Esophagus squamous epithelium (tissue), 5 donors: ENCODE data around the gene SIK3. TPM values are rescaled to one million over a fixed set of nuclear protein-coding genes. Genes with fewer than 3 reads are reported as not detected.
"Not testable (repeated sequence)": the region's sequence is repeated elsewhere in the genome, so short reads cannot be mapped to it uniquely, and the experiment has no call there.

Source experiments
- DNase-seq: peaks from one replicate; lab custom pipeline; 2025; lab: John Stamatoyannopoulos, UW
- H3K27ac ChIP-seq, 4 donors: fragments of 200-600 bp; sonication (generic); one replicate each; pipeline ENCODE4 v1.5.1; 2016 to 2019; ENCODE audit warnings: mild to moderate bottlenecking in 1 of 4
- H3K27me3 ChIP-seq, 4 donors: fragments of 200-600 bp; sonication (generic); 1 replicate in 3 of 4; 2 replicates in 1 of 4; pipeline versions ENCODE4 v1.5.1 to v1.6.0; 2017 to 2021; ENCODE audit warnings: antibody characterized with exemption in 1 of 4
- H3K36me3 ChIP-seq, 3 donors: fragments of 200-600 bp; sonication (generic); one replicate each; pipeline ENCODE4 v1.5.1; 2016 to 2019
- H3K4me1 ChIP-seq, 3 donors: fragments of 200-600 bp; sonication (generic); one replicate each; pipeline ENCODE4 v1.5.1; 2017 to 2019
- H3K4me3 ChIP-seq, 4 donors: fragments of 200-600 bp; sonication (generic); 1 replicate in 3 of 4; 2 replicates in 1 of 4; pipeline ENCODE4 v1.5.1; 2016 to 2019; ENCODE audit warnings: mild to moderate bottlenecking in 2 of 4, moderate library complexity in 1 of 4
- H3K9me3 ChIP-seq, 3 donors: fragments of 200-600 bp; sonication (generic); one replicate each; pipeline ENCODE4 v1.5.1; 2016 to 2019
- POLR2A ChIP-seq, 4 donors: fragments of 450-650 bp; IDR thresholded peaks; one replicate each; pipeline ENCODE4 v1.6.1; 2017; ENCODE audit warnings: antibody characterized with exemption in 4 of 4, mild to moderate bottlenecking in 4 of 4, moderate library complexity in 3 of 4
- WGBS, 2 donors: methylation state at CpG; one replicate each; pipeline ENCODE4 v1.1.5; 2018; 5-methylcytosine and 5-hydroxymethylcytosine counted together
- intact Hi-C: fragments of 100-400 bp; cut with DNase I; formaldehyde crosslinking; loops from one replicate; pipeline ENCODE4 v1.15.0; 2022
- total RNA-seq, 4 donors: library from RNA; depleted of rRNA; stranded (reverse); fragments of >200 nt; gene quantifications; one replicate each; pipeline ENCODE4 v1.1.0, GENCODE V29; 2016
- TF ChIP-seq, protein P1 (sequence below), 6 experiments: fragments of 450-650 bp in 4 of 6; fragments of 200-600 bp in 2 of 6; sonication (generic) in 2 of 6; IDR thresholded peaks; one replicate each; pipeline ENCODE4 v1.5.1; 2016 to 2019; ENCODE audit warnings: antibody characterized with exemption in 6 of 6, mild to moderate bottlenecking in 4 of 6, moderate library complexity in 4 of 6
- donor health status: DM: yes; HTN: yes; CAD: no.

The SIK3 gene
- total RNA-seq, 4 donors from 2014 or later: 16.2 to 35.1 (median 20.3) TPM

DNA sequence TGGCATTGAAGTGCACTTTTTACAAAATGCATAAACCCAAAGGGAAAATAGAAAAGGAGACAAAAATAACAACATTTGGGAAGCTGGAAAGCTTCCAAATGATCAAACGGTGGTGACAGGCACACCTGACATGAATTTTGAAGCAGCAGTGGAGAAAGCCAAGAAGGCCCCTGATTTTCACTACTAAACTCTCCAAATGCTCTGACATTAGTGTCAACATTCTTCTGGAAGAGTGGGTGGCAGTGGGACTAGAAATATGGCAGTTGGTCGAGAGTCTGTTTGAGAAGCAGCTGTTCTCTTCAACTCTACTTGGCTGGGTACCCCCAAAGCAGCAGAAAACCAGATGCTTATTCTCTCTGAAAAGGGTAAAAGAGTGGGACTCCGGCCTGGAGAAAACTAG, 294.2 kb downstream of the SIK3 start:
- H3K4me3 ChIP-seq: no peak overlapping the region
- H3K36me3 ChIP-seq: no peaks in the 10 kb centered on the region
- WGBS, 2 donors: 59% methylated on average over 3 of the region's 3 CpGs
- TF ChIP-seq, protein P1, sequence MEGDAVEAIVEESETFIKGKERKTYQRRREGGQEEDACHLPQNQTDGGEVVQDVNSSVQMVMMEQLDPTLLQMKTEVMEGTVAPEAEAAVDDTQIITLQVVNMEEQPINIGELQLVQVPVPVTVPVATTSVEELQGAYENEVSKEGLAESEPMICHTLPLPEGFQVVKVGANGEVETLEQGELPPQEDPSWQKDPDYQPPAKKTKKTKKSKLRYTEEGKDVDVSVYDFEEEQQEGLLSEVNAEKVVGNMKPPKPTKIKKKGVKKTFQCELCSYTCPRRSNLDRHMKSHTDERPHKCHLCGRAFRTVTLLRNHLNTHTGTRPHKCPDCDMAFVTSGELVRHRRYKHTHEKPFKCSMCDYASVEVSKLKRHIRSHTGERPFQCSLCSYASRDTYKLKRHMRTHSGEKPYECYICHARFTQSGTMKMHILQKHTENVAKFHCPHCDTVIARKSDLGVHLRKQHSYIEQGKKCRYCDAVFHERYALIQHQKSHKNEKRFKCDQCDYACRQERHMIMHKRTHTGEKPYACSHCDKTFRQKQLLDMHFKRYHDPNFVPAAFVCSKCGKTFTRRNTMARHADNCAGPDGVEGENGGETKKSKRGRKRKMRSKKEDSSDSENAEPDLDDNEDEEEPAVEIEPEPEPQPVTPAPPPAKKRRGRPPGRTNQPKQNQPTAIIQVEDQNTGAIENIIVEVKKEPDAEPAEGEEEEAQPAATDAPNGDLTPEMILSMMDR (IDR thresholded peaks at IDR 0.05): no peak
- TF ChIP-seq POLR2A (IDR thresholded peaks at IDR 0.05): no peak
- no peaks in the 10 kb centered on the region for H3K9me3 ChIP-seq
- no peak for DNase-seq
- intact Hi-C loops: no loop called here
- H3K27ac ChIP-seq: no peak overlapping the region
- H3K4me1 ChIP-seq: no peaks in the 10 kb centered on the region
- peaks cover 0 to 1% (median 0%) of the 10 kb centered on the region in 4 donors for H3K27me3 ChIP-seq

DNA sequence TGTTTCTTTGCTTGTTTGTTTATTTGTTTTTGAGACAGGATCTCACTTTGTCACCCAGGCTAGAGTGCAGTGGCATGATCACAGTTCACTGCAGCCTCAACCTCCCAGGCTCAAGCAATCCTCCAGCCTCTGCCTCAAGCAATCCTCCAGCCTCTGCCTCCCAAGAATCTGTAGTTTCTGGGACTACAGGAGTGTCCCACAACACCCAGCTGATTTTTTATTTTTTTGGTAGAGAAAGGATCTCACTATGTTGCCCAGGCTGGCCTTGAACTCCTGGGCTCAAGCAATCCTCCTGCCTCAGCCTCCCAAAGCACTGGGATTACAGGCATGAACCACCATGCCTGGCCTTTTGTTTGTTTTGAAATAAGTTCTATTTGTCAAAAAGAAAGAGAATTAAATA, 296.6 kb downstream of the SIK3 start:
- not testable (repeated sequence) for DNase-seq

DNA sequence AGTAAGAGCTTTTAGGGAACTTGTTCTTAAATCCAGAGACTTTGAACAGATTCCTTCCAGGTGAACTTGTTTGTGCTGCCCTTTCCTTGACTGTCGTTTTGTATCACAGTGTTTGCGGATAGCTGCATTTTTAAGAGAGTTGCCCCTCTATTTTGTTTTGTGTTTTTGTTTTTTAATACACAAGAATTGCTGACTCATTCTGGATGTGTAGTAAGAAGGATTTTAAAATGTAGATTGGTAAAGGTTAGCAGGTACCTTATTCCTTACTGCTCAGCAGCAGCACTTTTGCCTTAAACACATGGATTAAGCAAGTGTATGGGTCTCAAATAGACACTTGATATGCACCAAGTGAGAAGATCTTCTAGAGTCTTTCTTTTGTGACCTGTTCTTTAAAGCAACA, 297.6 kb downstream of the SIK3 start:
- DNase-seq: no peak
- Histone ChIP-seq H3K9me3 (no peaks in the 10 kb centered on the region), H3K4me3 (no peak overlapping the region), H3K36me3 (no peaks in the 10 kb centered on the region), H3K4me1 (no peaks in the 10 kb centered on the region), H3K27ac (no peak overlapping the region), H3K27me3 (peaks cover 0 to 4% (median 0%) of the 10 kb centered on the region in 4 donors)
- TF ChIP-seq, protein P1 (IDR thresholded peaks at IDR 0.05): no peak
- no peak for TF ChIP-seq POLR2A (IDR thresholded peaks at IDR 0.05)
- WGBS, 2 donors: 91 to 93% methylated on average over 2 of the region's 2 CpGs
- intact Hi-C loops: no loop called here

More for the DNA sequence above, 296.6 kb downstream of the SIK3 start:
- intact Hi-C loops, H3K4me3 ChIP-seq, H3K4me1 ChIP-seq, H3K27ac ChIP-seq, H3K9me3 ChIP-seq, H3K36me3 ChIP-seq, H3K27me3 ChIP-seq: not testable (repeated sequence)

DNA sequence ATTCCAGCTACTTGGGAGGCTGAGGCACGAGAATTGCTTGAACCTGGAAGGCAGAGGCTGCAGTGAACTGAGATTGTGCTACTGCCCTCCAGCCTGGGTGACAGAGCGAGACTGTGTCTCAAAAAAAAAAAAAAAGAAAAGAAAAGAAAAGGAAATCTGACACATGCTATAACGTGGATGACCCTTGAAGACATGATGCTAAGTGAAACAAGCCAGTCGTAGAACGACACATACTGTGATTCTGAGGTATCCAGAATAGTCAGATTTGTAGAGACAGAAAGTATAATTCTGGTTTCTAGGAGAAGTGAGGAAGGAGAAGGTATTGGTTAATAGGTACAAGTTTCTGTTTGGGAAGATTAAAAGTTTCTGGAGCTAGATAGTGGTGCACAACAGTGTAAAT, 299.9 kb downstream of the SIK3 start:
- H3K4me1 ChIP-seq: no peaks in the 10 kb centered on the region
- no peak for DNase-seq
- no peak overlapping the region for H3K27ac ChIP-seq
- TF ChIP-seq, protein P1 (IDR thresholded peaks at IDR 0.05): no peak
- TF ChIP-seq POLR2A (IDR thresholded peaks at IDR 0.05): no peak
- peaks cover 0 to 4% (median 0%) of the 10 kb centered on the region in 4 donors for H3K27me3 ChIP-seq
- intact Hi-C loops: loop anchor here (5.0 kb wide), 1 partner anchor 309 kb away; no protein-coding TSS in a partner anchor
- WGBS, 2 donors: 56 to 73% methylated on average over 4 to 5 of the region's 5 CpGs
- no peaks in the 10 kb centered on the region for H3K36me3 ChIP-seq
- no peaks in the 10 kb centered on the region for H3K9me3 ChIP-seq
- no peak overlapping the region for H3K4me3 ChIP-seq

DNA sequence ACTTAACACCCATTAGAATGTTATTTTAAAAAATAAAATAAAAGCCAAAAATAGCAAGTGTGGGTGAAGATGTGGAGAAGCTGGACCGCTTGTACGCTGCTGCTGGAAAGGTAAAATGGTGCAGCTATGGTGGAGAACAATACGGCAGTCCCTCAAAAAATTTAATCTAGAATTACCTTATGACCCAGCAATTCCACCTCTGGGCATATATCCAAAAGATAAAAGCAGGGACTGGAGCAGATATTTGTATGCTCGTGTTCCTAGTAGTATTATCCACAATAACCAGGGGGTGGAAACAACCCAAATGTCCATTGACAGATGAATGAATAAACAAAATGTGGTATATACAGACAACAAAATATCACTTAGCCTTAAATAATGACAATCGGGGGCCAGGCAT, 300.4 kb downstream of the SIK3 start:
- Histone ChIP-seq H3K4me1 (no peaks in the 10 kb centered on the region), H3K36me3 (no peaks in the 10 kb centered on the region), H3K27ac (no peak overlapping the region), H3K27me3 (peaks cover 0 to 4% (median 0%) of the 10 kb centered on the region in 4 donors), H3K9me3 (no peaks in the 10 kb centered on the region), H3K4me3 (no peak overlapping the region)
- intact Hi-C loops: loop anchor here (5.0 kb wide), 1 partner anchor 309 kb away; no protein-coding TSS in a partner anchor
- DNase-seq: no peak
- 90 to 92% methylated on average over 5 of the region's 5 CpGs for WGBS, 2 donors
- TF ChIP-seq POLR2A (IDR thresholded peaks at IDR 0.05): no peak
- TF ChIP-seq, protein P1 (IDR thresholded peaks at IDR 0.05): no peak

DNA sequence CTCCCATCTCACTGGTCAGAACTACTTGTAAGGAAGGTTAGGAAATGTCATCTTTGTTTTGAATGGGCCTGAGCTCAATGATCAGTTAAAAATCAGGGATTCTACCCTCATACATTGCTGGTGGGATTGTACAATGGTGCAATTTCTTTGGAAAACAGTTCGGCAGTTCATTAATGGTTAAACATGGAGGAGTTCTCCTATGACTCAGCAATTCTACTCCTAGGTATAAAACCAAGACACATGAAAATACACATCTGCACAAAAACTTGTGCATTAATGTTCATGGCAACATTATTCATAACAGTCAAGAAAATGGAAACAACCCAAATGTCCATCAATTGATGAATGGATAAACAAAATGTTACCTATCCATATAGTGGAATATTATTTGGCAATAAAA, 301.7 kb downstream of the SIK3 start:
- Histone ChIP-seq H3K9me3 (no peaks in the 10 kb centered on the region), H3K27me3 (peaks cover 0 to 4% (median 0%) of the 10 kb centered on the region in 4 donors), H3K4me1 (peaks cover under 1 to 4% (median 2%) of the 10 kb centered on the region in 3 donors), H3K4me3 (no peak overlapping the region), H3K36me3 (no peaks in the 10 kb centered on the region), H3K27ac (no peak overlapping the region)
- TF ChIP-seq, protein P1 (IDR thresholded peaks at IDR 0.05): no peak
- TF ChIP-seq POLR2A (IDR thresholded peaks at IDR 0.05): no peak
- intact Hi-C loops: loop anchor here (5.0 kb wide), 1 partner anchor 311 kb away; no protein-coding TSS in a partner anchor
- 78 to 80% methylated on average over 1 of the region's 1 CpG for WGBS, 2 donors
- no peak for DNase-seq
